Measurements from ENCODE around the gene CGNL1. TPM values are rescaled to one million over a fixed set of nuclear protein-coding genes. Genes with fewer than 3 reads are reported as not detected.

Gene CGNL1
- total RNA-seq, 6 donors from 2014 or later, result 40.1 to 81.8 (median 63.0) TPM

GRCh38 chr15:57329582-57330367 lies 46.5 kb upstream of the CGNL1 start:
- no peak for TF ChIP-seq CTCF (IDR thresholded peaks at IDR 0.05)
- no peak for TF ChIP-seq POLR2AphosphoS5 (IDR thresholded peaks at IDR 0.05)
- TF ChIP-seq POLR2A (IDR thresholded peaks at IDR 0.05), result no peak
- TF ChIP-seq EP300 (IDR thresholded peaks at IDR 0.05), result no peak
- no peak overlapping the region for H3K27ac ChIP-seq
- ATAC-seq (ENCODE audit: low FRiP score in 2 of 2), result no peak
- H3K4me3 ChIP-seq, result no peak overlapping the region
- DNase-seq, result no peak
- 73 to 80% methylated on average over 11 to 13 of the region's 13 CpGs for WGBS, 2 donors
- peaks cover 8 to 11% (median 8%) of the 10 kb centered on the region in 4 donors for H3K4me1 ChIP-seq
- no peaks in the 10 kb centered on the region for H3K9me3 ChIP-seq
- no peaks in the 10 kb centered on the region for H3K36me3 ChIP-seq
- no peaks in the 10 kb centered on the region for H3K27me3 ChIP-seq

- TF ChIP-seq POLR2AphosphoS5 (IDR thresholded peaks at IDR 0.05), result no peak
- Histone ChIP-seq H3K36me3 (no peaks in the 10 kb centered on the region), H3K9me3 (no peaks in the 10 kb centered on the region), H3K4me1 (peaks cover 8 to 13% (median 9%) of the 10 kb centered on the region in 4 donors), H3K27me3 (no peaks in the 10 kb centered on the region), H3K27ac (no peak overlapping the region), H3K4me3 (no peak overlapping the region)
- no peak for DNase-seq
- no peak for ATAC-seq (ENCODE audit: low FRiP score in 2 of 2)
- 84 to 88% methylated on average over 14 of the region's 14 CpGs for WGBS, 2 donors
Observed at GRCh38 chr15:57330619-57331340, 45.5 kb upstream of the CGNL1 start.

- Histone ChIP-seq H3K27ac (no peak overlapping the region), H3K9me3 (no peaks in the 10 kb centered on the region), H3K4me1 (peaks cover 8 to 13% (median 9%) of the 10 kb centered on the region in 4 donors), H3K4me3 (no peak overlapping the region), H3K27me3 (no peaks in the 10 kb centered on the region), H3K36me3 (no peaks in the 10 kb centered on the region)
- ATAC-seq (ENCODE audit: low FRiP score in 2 of 2) (no peak), DNase-seq (no peak)
- 93 to 95% methylated on average over 8 of the region's 8 CpGs for WGBS, 2 donors
- TF ChIP-seq POLR2AphosphoS5 (IDR thresholded peaks at IDR 0.05) (no peak), POLR2A (IDR thresholded peaks at IDR 0.05) (no peak), CTCF (IDR thresholded peaks at IDR 0.05) (no peak), EP300 (IDR thresholded peaks at IDR 0.05) (no peak)
Observed at GRCh38 chr15:57332326-57332725, 44.0 kb upstream of the CGNL1 start.

- WGBS, 2 donors, result 70 to 79% methylated on average over 4 of the region's 4 CpGs
- DNase-seq (no peak), ATAC-seq (ENCODE audit: low FRiP score in 2 of 2) (no peak)
- Histone ChIP-seq H3K27me3 (no peaks in the 10 kb centered on the region), H3K4me3 (no peak overlapping the region), H3K27ac (no peak overlapping the region), H3K4me1 (peaks cover 9 to 18% (median 12%) of the 10 kb centered on the region in 4 donors), H3K9me3 (no peaks in the 10 kb centered on the region), H3K36me3 (no peaks in the 10 kb centered on the region)
- TF ChIP-seq POLR2AphosphoS5 (IDR thresholded peaks at IDR 0.05), result no peak
- no peak for TF ChIP-seq POLR2A (IDR thresholded peaks at IDR 0.05)
Observed at GRCh38 chr15:57333487-57333886, 42.8 kb upstream of the CGNL1 start.

- TF ChIP-seq POLR2A (IDR thresholded peaks at IDR 0.05) (no peak), CTCF (IDR thresholded peaks at IDR 0.05) (no peak), POLR2AphosphoS5 (IDR thresholded peaks at IDR 0.05) (no peak), EP300 (IDR thresholded peaks at IDR 0.05) (no peak)
- Histone ChIP-seq H3K27ac (peak overlapping the region; percentile 6 to 60 (median 32)), H3K27me3 (no peaks in the 10 kb centered on the region), H3K4me1 (peaks cover 9 to 18% (median 13%) of the 10 kb centered on the region in 4 donors), H3K36me3 (no peaks in the 10 kb centered on the region), H3K4me3 (no peak overlapping the region), H3K9me3 (no peaks in the 10 kb centered on the region)
- ATAC-seq (ENCODE audit: low FRiP score in 2 of 2) (peak; percentile 43 to 71), DNase-seq (peak in 1 of 2 donors; percentile 62)
- WGBS, 2 donors, result 49 to 50% methylated on average over 12 of the region's 12 CpGs
Observed at GRCh38 chr15:57334257-57334656, 42.0 kb upstream of the CGNL1 start.

Data from upper lobe of left lung (tissue), 6 donors.